BJ (cell line): ENCODE data around the gene MAPK6. TPM values are rescaled to one million over a fixed set of nuclear protein-coding genes. Genes with fewer than 3 reads are reported as not detected.

Source experiments
- CTCF ChIA-PET: fragments of 350-600 bp; formaldehyde crosslinking; extraction: SDS; loops from one replicate; lab custom pipeline; 2021; ENCODE audit warnings: antibody characterized with exemption, inconsistent platforms; lab: Yijun Ruan, JAX
- POLR2A ChIA-PET: fragments of 300-600 bp; sonication (Branson Sonifier 250); formaldehyde crosslinking; extraction: SDS; loops from one replicate; lab custom pipeline; 2021; ENCODE audit warnings: antibody characterized with exemption; lab: Charles Lee
- DNase-seq: peaks from one replicate; pipeline ENCODE4 v3.0.0-alpha.2; 2011; ENCODE audit warnings: low read depth
- H3K27me3 ChIP-seq: 2 replicates; pipeline ENCODE4 v1.6.0; 2011; ENCODE audit warnings: low read length; ENCODE audit not compliant: control insufficient read depth, insufficient read depth
- H3K36me3 ChIP-seq: 2 replicates; pipeline ENCODE4 v1.5.1; 2011; ENCODE audit warnings: low read length; ENCODE audit not compliant: control insufficient read depth, insufficient read depth
- H3K4me3 ChIP-seq: 2 replicates; pipeline ENCODE4 v1.5.1; 2011; ENCODE audit warnings: low read depth, mild to moderate bottlenecking, control low read depth, low read length
- polyA plus RNA-seq: library from polyadenylated mRNA; depleted of rRNA; stranded (reverse); fragments of >200 nt; gene quantifications from 2 replicates; pipeline ENCODE4 v1.2.3, GENCODE V29; 2011
- TF ChIP-seq, protein P1 (sequence below): IDR thresholded peaks from 2 replicates; pipeline ENCODE4 v1.5.1; 2011; ENCODE audit warnings: low read depth, mild to moderate bottlenecking, control low read depth, inconsistent platforms, low read length, moderate library complexity; ENCODE audit not compliant: insufficient read depth

Gene MAPK6
- polyA plus RNA-seq, 1 experiment = 21.2 TPM

DNA sequence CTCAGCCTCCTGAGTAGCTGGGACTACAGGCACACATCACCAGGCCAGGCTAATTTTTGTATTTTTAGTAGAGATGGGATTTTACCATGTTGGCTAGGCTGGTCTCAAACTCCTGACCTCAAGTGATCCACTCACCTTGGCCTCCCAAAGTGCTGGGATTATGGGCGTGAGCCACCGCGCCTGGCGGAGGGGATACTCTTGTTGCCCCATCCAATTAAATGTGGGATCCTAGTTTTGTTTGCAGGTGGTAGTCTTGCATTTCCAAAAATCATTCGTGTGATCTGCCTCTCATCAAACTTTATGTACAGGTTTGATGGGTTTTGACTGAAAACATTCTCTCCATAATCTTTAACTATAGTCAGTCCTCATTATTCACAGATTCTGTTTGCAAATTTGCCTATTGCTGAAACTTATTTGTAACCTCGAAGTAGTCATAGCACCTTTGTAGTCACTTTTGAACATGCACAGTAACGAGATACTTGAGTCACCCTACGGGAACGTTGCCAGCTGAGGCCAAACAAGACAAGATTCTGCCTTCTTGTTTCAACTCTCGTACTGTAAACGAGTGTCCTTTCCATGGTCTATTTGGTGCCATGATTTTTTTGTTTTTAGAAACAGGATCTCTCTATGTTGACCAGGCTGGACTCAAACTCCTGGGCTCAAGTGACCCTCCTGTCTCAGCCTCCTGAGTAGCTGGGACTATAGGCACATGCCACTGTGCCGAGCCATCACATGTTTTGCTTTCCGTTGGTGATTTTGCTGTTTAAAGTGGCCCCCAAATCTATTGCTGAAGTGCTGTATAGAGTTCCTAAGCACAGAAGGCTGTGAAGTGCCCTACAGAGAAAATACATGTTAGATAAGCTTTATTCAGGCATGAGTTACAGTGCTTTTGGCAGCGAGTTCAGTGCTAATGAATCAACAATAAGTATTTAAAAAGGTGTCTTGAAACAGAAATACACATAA, 8.1 kb upstream of the MAPK6 start:
- POLR2A ChIA-PET = no interaction called here
- CTCF ChIA-PET = interaction anchor here (1.0 to 1.8 kb wide), 2 partner anchors 9 to 68 kb away, joined by 3 to 4 read pairs; no protein-coding TSS in a partner anchor

DNA sequence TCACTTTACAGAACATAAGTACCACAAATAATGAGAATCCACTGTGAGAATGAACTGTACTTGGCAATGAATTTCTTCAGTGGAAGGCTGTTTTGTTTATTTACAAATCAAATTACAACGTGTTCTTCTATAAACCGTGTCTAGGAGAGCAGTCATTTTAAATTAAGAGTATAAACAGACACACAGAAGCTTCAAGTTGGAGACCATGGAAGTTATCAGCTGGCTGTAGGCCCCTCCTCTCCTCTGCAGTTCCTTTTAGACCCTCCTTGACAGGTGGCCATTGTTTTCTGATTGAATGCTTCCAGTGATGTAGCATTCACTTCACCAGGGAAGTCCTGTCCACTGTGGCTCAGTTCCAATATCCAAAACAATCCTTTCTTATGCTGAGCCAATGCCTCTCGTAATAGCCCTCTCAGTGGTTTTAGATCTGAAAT, 7.3 kb upstream of the MAPK6 start:
- TF ChIP-seq, protein P1, sequence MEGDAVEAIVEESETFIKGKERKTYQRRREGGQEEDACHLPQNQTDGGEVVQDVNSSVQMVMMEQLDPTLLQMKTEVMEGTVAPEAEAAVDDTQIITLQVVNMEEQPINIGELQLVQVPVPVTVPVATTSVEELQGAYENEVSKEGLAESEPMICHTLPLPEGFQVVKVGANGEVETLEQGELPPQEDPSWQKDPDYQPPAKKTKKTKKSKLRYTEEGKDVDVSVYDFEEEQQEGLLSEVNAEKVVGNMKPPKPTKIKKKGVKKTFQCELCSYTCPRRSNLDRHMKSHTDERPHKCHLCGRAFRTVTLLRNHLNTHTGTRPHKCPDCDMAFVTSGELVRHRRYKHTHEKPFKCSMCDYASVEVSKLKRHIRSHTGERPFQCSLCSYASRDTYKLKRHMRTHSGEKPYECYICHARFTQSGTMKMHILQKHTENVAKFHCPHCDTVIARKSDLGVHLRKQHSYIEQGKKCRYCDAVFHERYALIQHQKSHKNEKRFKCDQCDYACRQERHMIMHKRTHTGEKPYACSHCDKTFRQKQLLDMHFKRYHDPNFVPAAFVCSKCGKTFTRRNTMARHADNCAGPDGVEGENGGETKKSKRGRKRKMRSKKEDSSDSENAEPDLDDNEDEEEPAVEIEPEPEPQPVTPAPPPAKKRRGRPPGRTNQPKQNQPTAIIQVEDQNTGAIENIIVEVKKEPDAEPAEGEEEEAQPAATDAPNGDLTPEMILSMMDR = no peak
- Histone ChIP-seq H3K36me3 (no peaks in the 10 kb centered on the region), H3K4me3 (no peak overlapping the region), H3K27me3 (no peaks in the 10 kb centered on the region)
- CTCF ChIA-PET = interaction anchor here (1.8 kb wide), 1 partner anchor 10 kb away, joined by 4 read pairs; no protein-coding TSS in a partner anchor
- DNase-seq = no peak
- POLR2A ChIA-PET = no interaction called here

More for the DNA sequence above, 8.1 kb upstream of the MAPK6 start:
- Histone ChIP-seq H3K4me3 (no peak overlapping the region), H3K36me3 (no peaks in the 10 kb centered on the region), H3K27me3 (no peaks in the 10 kb centered on the region)
- DNase-seq = no peak
- TF ChIP-seq, protein P1 = no peak

DNA sequence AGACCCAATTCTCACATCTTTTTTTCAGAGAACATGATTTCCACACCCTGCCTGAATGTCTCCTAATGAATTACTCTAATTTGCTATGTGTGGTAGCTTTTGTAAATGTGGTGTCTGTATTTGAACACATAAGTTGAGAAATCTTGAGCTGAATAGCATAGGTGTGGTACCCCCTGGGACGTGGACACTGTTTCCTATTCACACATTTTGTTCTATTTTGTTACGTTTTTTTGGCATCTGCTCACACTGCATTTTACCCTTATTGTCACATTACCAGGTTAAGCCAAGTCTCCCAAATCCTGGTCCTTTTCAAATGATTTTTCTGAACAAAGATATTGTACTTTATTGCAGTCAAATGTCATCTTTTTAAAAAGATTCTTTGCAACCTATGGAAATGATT, 6.8 kb upstream of the MAPK6 start:
- POLR2A ChIA-PET = no interaction called here
- H3K4me3 ChIP-seq = no peak overlapping the region
- no peaks in the 10 kb centered on the region for H3K27me3 ChIP-seq
- CTCF ChIA-PET = interaction anchor here (1.8 kb wide), 1 partner anchor 10 kb away, joined by 4 read pairs; no protein-coding TSS in a partner anchor
- TF ChIP-seq, protein P1 = no peak
- DNase-seq = no peak
- no peaks in the 10 kb centered on the region for H3K36me3 ChIP-seq

DNA sequence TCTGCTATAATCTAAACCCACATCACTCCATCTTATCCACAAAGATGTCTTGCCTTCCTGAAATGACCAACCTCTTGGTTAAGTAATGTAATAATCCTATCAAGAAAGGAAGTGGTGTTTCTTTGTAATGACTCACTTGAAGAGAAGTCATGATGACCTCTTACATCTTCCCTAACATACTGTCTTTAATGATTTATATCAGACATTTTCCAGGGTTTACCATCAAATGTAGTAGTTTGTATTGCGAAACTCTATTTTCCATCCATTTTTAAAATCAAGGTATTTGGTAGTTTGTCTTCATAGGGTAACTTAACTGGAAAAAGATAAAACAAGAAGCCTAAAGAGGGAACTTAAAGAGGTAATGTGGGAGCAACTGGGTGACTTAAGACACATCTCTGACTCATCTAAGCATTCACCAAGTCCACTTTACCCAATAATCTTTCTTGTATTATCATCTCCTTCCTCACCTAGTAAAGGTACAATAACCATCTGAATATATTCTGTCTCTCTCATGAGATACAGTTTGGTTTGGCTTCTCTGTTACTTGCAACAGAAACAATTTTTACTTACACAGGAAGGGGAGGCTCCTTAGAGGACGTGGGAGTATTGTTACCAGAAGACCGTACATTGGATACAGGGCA, 5.7 kb upstream of the MAPK6 start:
- ChIA-PET POLR2A (no interaction called here), CTCF (no interaction called here)
- Histone ChIP-seq H3K36me3 (no peaks in the 10 kb centered on the region), H3K4me3 (no peak overlapping the region), H3K27me3 (no peaks in the 10 kb centered on the region)
- TF ChIP-seq, protein P1 = no peak
- no peak for DNase-seq

DNA sequence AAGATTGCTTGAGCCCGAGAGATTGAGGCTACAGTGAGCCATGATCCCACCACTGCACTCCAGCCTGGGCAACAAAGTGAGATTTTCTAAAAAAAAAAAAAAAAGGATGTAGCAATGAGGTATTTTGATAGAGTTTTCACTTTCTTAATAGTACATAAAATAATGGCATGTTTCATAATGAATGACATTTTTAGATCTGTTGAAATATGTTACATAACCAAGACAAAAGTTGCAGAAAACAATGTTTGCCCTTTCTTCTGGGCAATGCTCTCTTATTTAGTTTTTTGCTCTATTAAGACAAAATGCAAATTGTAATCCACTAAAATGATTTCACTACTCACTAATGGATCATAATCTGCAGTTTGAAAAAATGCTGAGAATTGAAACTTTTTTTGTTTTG, 4.4 kb upstream of the MAPK6 start:
- Histone ChIP-seq H3K36me3 (no peaks in the 10 kb centered on the region), H3K27me3 (no peaks in the 10 kb centered on the region), H3K4me3 (no peak overlapping the region)
- DNase-seq = no peak
- ChIA-PET CTCF (no interaction called here), POLR2A (no interaction called here)
- TF ChIP-seq, protein P1 = no peak
